ENCODE measurements around the gene ROCK2. TPM values are rescaled to one million over a fixed set of nuclear protein-coding genes. Genes with fewer than 3 reads are reported as not detected.

The ROCK2 gene
- total and polyA plus RNA-seq, 4 donors: 5.3 to 31.0 (median 12.2) TPM

- TF ChIP-seq GABPA (IDR thresholded peaks at IDR 0.05 in 1 of 2, conservative IDR thresholded peaks at IDR 0.05 in 1 of 2) (no peak), RXRA (IDR thresholded peaks at IDR 0.05) (no peak), HNF4A (conservative IDR thresholded peaks at IDR 0.05) (no peak), MAX (IDR thresholded peaks at IDR 0.05) (no peak), REST (IDR thresholded peaks at IDR 0.05) (no peak), ATF3 (IDR thresholded peaks at IDR 0.05) (no peak), TAF1 (conservative IDR thresholded peaks at IDR 0.05) (no peak), SP1 (IDR thresholded peaks at IDR 0.05) (no peak), HNF4G (IDR thresholded peaks at IDR 0.05) (no peak), FOXA2 (IDR thresholded peaks at IDR 0.05) (no peak), YY1 (IDR thresholded peaks at IDR 0.05) (no peak), NR2F2 (IDR thresholded peaks at IDR 0.05) (no peak), JUND (IDR thresholded peaks at IDR 0.05) (no peak), ZBTB33 (IDR thresholded peaks at IDR 0.05) (no peak), RAD21 (IDR thresholded peaks at IDR 0.05) (no peak), CTCF (IDR thresholded peaks at IDR 0.05; ENCODE audit: low read depth, low read length, missing input control) (no peak), EGR1 (IDR thresholded peaks at IDR 0.05; ENCODE audit: low read depth in 2 of 2) (no peak), FOXA1 (IDR thresholded peaks at IDR 0.05) (no peak)
- Histone ChIP-seq H3K9me3 (ENCODE audit: control insufficient read depth in 4 of 4, low read length in 3 of 4) (no peaks in the 10 kb centered on the region), H3K27ac (ENCODE audit: low read depth in 1 of 2, low read length in 2 of 2) (no peak overlapping the region), H3K9ac (ENCODE audit: low read depth in 1 of 2, low read length in 2 of 2) (no peak overlapping the region), H3K4me1 (ENCODE audit: control insufficient read depth in 4 of 4, insufficient read depth in 4 of 4, low read length in 3 of 4) (peaks cover 2 to 17% (median 6%) of the 10 kb centered on the region in 4 donors), H3K4me3 (ENCODE audit: low read depth in 1 of 3, low read length in 3 of 3) (no peak overlapping the region), H3K36me3 (ENCODE audit: control insufficient read depth in 4 of 4, insufficient read depth in 3 of 4, low read depth in 1 of 4, low read length in 3 of 4) (no peaks in the 10 kb centered on the region), H3K27me3 (ENCODE audit: control insufficient read depth in 4 of 4, insufficient read depth in 4 of 4, low read length in 3 of 4) (no peaks in the 10 kb centered on the region)
- WGBS: 92% methylated on average over 14 of the region's 14 CpGs
- no peak for DNase-seq (ENCODE audit: low spot score)
Observed at GRCh38 chr2:11354363-11355154, 10.1 kb upstream of the ROCK2 start.
